Jurkat, Clone E6-1 (cell line): ENCODE data around the gene CNTNAP2.

Experiments used
- DNase-seq: peaks from one replicate; pipeline ENCODE4 v3.0.0-alpha.2; 2011; ENCODE audit warnings: low read depth, low spot score
- H3K4me3 ChIP-seq: 2 replicates; pipeline ENCODE4 v1.5.1; 2011; ENCODE audit warnings: mild to moderate bottlenecking, low read length, control low read depth, moderate library complexity

Gene CNTNAP2

DNA sequence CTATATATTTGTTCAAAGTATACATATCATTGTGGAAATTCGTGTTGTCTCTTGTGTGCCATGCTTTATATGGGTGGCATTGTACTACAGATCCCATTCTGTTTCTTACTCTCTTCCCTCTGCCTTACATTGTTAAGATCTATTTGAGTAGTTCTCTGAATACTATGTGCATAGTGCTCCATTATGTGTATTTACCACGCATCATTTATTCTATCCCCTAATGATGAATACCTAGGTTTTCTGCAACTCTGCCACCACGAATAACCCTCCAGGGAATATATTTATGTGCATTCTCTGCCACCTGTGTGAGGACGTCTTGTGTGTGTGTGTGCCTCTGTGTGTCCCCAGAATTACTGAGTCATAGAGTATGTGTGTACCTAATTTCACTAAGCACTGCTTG is 2042.7 kb downstream of the CNTNAP2 start:
- DNase-seq, result no peak
- no peak overlapping the region for H3K4me3 ChIP-seq

- no peak for DNase-seq
- no peak overlapping the region for H3K4me3 ChIP-seq
These were observed 2045.2 kb downstream of the CNTNAP2 start for GRCh38 chr7:148161776-148162175.

GRCh38 chr7:148162808-148163207 is 2046.2 kb downstream of the CNTNAP2 start:
- DNase-seq, result no peak
- no peak overlapping the region for H3K4me3 ChIP-seq

DNA sequence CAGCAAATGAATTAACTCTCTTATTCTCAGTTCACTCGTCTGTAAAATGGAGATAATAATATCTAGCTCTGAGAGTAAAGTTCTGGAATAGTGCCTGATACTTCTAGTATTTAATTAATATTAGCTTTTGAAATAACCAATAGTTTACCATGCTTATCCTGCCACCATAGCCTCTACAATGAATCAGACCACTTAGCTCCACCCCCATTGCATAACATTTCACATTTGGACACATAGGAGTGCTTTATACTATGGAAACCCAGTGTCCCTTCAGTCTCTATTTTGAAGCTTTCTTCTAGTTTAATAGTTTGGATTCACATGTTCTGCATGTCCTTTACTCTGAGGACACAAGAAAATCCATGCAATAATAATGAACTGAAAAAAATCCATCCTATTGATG is 2046.6 kb downstream of the CNTNAP2 start:
- H3K4me3 ChIP-seq, result no peak overlapping the region
- no peak for DNase-seq

DNA sequence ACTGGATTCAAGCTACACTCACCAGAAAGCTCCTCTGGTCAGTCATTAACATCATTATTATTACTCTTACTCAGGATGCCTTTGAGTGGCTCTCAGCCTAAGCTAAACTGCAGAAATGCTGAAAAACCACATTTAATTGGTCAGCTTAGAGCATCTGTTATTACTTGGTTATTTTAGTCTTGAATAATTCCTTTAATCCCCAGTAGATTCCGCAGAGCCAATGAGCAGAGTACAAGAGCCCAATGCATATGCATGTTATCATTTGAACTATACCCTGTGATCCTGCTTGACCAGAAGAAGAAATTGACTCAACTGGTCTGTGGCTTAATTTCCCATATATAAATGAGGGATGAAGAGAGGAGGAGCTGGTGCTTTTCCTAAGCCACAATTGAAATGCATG is 2056.3 kb downstream of the CNTNAP2 start:
- no peak for DNase-seq
- H3K4me3 ChIP-seq, result no peak overlapping the region

- DNase-seq, result no peak
- H3K4me3 ChIP-seq, result no peak overlapping the region
These were observed 2056.8 kb downstream of the CNTNAP2 start for GRCh38 chr7:148173369-148173768.

DNA sequence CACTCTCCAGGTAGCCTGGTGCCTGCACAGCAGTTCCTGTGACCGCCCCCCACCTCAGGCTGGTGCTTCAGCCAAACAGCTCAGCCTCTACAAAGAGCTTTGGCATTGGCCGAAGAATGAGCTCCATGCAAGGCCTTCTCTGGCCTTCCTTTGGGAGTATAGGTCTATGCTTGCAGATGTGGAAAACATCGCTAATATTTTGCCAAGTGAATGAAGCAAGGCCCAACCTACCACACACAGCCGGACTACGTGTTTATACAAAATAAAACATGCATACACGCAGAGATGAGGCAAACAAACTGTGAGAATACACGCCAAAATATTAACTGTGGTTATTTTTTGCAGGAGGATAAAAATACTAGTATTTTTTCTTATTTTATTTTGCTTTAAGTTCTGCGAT is 2057.8 kb downstream of the CNTNAP2 start:
- no peak overlapping the region for H3K4me3 ChIP-seq
- DNase-seq, result no peak

DNA sequence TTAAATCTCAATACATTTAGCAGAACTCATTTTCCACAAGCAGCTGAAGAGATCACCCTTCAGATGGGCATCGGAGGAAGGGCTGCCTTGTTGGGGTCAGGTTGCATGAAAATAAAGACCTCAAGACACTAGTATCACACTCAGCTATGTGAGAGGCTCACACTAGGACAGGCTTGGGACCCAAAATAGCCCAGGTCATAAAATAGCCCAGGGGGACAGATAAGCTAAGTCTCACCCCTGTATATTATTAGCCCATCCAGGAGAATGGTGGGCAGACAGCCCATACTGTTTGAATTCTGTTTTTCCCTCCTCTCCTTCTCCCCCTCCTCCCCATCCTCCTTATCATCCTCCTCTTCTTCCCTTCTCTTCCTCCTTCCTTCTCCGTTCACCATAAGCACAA is 2058.9 kb downstream of the CNTNAP2 start:
- H3K4me3 ChIP-seq, result no peak overlapping the region
- DNase-seq, result no peak

GRCh38 chr7:148177972-148178371 is 2061.4 kb downstream of the CNTNAP2 start:
- DNase-seq, result no peak
- no peak overlapping the region for H3K4me3 ChIP-seq

- no peak for DNase-seq
- H3K4me3 ChIP-seq, result no peak overlapping the region
These were observed 2063.5 kb downstream of the CNTNAP2 start for GRCh38 chr7:148180075-148180474.

DNA sequence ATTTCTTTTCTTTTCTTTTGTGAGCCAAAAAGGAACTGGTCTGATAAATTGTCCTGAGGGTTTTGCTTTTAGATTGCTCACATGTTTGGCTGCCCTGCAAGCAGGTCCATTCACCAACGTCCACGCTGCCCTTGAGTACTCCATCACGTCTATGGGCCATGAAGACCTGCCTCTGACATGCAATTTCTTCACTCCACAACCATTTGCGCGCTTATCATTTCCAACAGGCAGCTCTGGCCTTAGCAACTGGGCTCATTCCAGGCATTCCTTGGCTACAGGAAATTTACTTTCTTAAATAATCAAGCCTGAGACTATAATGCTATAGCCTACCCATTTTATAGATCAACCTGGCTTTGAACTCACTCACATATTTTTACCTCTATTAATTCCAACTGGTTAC is 2065.7 kb downstream of the CNTNAP2 start:
- DNase-seq, result no peak
- H3K4me3 ChIP-seq, result no peak overlapping the region

DNA sequence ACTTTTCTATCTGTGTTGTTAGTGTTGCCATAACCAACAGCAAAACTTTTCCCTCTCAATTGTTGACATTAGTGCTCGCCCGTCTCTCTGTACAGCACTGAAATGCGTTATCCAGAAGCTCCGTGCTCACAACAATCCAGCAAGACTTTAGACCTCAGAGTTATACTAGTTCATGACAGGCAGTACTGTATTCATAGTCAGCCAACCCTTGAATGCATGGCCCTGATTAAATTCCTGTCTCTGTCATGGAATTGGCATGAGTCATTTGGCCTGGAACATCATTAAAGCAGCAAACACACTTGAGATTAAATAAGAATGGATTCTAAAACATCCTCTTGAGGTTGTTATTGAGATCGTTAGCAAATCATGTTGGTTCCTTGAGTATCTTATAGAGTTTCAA is 2068.4 kb downstream of the CNTNAP2 start:
- DNase-seq, result no peak
- H3K4me3 ChIP-seq, result no peak overlapping the region

DNA sequence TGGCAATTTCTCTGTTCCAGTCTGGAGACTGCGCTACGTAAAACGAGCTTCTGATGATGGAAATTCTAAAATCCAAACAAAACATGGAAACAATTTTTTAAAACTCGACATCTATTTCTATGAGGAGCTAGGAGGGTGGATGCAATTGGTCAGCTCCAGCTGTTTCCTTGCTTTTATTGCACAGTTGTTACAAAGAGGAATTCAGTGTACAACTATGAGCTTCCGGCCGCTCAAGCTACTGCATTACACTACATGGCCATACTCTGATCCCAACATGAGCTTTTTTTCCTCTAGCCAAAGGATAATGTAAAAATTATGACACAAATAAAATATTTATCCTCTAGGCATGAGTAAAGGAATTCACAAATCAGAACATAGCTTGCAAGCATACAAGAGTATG is 2070.9 kb downstream of the CNTNAP2 start:
- no peak for DNase-seq

GRCh38 chr7:148191391-148192065 is 2074.9 kb downstream of the CNTNAP2 start:
- DNase-seq, result no peak

More for the DNA sequence above, 2070.9 kb downstream of the CNTNAP2 start:
- no peak overlapping the region for H3K4me3 ChIP-seq

DNA sequence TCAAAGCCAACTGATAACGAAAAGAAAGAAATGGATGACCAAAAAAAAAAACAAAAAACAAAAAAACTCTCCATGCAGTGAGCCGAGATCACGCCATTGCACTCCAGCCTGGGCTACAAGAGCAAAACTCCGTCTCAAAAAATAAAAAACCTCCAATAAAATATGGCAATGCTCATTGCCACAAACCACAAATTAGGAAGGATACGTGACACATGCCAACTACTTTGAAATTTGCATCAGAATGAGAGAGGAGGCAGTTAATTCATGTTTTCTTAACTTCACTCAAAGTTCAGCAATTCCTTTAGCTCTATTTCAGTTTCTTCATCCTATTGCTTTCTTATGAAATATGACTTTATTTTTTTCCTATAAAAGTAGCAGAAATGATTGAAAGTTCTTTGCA is 2075.9 kb downstream of the CNTNAP2 start:
- no peak overlapping the region for H3K4me3 ChIP-seq
- DNase-seq, result no peak

More at GRCh38 chr7:148191391-148192065, 2074.9 kb downstream of the CNTNAP2 start:
- no peak overlapping the region for H3K4me3 ChIP-seq

GRCh38 chr7:148201992-148202391 is 2085.4 kb downstream of the CNTNAP2 start:
- H3K4me3 ChIP-seq, result no peak overlapping the region
- DNase-seq, result no peak

DNA sequence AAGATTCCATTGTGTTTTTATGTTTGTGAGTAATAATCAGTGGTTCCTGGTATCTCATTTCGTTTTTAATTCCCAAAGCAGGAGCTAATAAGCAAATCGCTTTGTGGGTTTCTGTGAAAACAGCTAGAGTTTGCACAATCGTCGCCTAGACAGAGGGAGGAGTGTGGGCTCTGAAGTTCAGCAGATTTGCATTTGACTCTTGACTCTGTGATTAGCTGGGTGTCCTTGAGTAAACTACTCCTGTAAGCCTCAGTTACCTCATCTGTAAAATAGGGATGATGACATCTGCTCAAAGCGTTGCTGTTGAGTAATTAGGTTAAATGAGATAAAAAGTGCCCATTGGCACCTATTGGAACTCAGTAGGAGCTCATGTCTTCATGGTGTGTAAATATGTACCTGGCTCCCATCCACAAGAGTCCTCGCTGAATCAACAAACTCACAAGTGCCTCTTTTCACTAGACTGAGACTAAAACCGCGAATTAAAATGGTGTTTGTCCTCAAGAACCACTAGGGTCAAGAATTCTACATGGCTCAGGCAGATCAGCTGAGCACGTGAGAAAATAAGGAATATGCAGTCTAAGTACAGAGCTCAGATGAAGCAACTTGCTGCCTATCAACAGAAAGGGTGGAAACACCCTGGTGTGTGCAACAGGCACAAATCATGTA is 2088.2 kb downstream of the CNTNAP2 start:
- no peak for DNase-seq
- H3K4me3 ChIP-seq, result no peak overlapping the region

GRCh38 chr7:148209643-148210190 is 2093.1 kb downstream of the CNTNAP2 start:
- DNase-seq, result no peak
- no peak overlapping the region for H3K4me3 ChIP-seq

- DNase-seq, result no peak
- H3K4me3 ChIP-seq, result no peak overlapping the region
These were observed 2094.3 kb downstream of the CNTNAP2 start for GRCh38 chr7:148210804-148211325.

DNA sequence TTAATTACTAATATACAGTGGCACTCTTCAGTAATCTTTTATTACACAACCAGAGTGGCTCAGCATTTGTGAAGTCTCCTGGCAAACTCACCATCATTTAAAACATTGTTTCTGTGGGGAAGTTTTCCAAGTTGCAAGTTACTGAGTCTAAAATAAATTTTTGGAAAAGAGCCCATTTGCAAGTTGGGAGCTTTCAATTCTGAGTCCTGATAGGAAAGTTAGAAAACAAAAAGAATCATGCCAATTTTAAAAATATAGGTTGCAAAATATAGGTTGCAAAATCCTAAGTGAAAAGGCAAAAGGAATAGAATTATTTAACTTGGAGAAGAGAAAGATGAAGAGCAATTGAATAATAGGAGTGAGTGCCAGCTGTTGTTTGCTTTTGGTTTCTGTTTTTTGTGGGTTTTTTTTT is 2095.1 kb downstream of the CNTNAP2 start:
- no peak for DNase-seq

More for the DNA sequence above, 2095.1 kb downstream of the CNTNAP2 start:
- H3K4me3 ChIP-seq, result no peak overlapping the region
